Thymus (tissue), 11 donors: ENCODE measurements around the gene SPDYE6. TPM values are rescaled to one million over a fixed set of nuclear protein-coding genes. Genes with fewer than 3 reads are reported as not detected.

Source experiments
- DNase-seq, 9 donors: peaks; one replicate each; pipeline ENCODE4 v3.0.0-alpha.2; 2013; ENCODE audit warnings: low spot score in 9 of 9, low read depth in 6 of 9, missing footprints in 1 of 9
- H3K27ac ChIP-seq, 2 donors: one replicate each; pipeline ENCODE4 v1.5.1; 2013; ENCODE audit warnings: control low read depth in 1 of 2, low read depth in 1 of 2, low read length in 1 of 2, mild to moderate bottlenecking in 1 of 2, moderate library complexity in 1 of 2
- H3K27me3 ChIP-seq, 2 donors: one replicate each; pipeline ENCODE4 v1.5.1; 2013; ENCODE audit warnings: low read length in 1 of 2; ENCODE audit not compliant: control insufficient read depth in 2 of 2, insufficient read depth in 1 of 2
- H3K36me3 ChIP-seq, 2 donors: one replicate each; pipeline ENCODE4 v1.5.1; 2013; ENCODE audit warnings: low read length in 1 of 2, mild to moderate bottlenecking in 1 of 2, moderate library complexity in 1 of 2; ENCODE audit not compliant: control insufficient read depth in 2 of 2, insufficient read depth in 2 of 2
- H3K4me1 ChIP-seq, 2 donors: one replicate each; pipeline ENCODE4 v1.5.1; 2013; ENCODE audit warnings: low read length in 2 of 2; ENCODE audit not compliant: control insufficient read depth in 2 of 2, insufficient read depth in 2 of 2
- H3K4me3 ChIP-seq, 2 donors: one replicate each; pipeline ENCODE4 v1.5.1; 2013; ENCODE audit warnings: low read length in 2 of 2, control low read depth in 1 of 2, mild to moderate bottlenecking in 1 of 2
- H3K9me3 ChIP-seq, 2 donors: one replicate each; pipeline ENCODE4 v1.5.1; 2013; ENCODE audit warnings: low read length in 1 of 2, mild to moderate bottlenecking in 1 of 2; ENCODE audit not compliant: control insufficient read depth in 2 of 2, insufficient read depth in 1 of 2
- WGBS: extraction: QIAGEN DNeasy Blood & Tissue Kit; methylation state at CpG from one replicate; pipeline ENCODE4 v1.1.7; 2013; 5-methylcytosine and 5-hydroxymethylcytosine counted together
- polyA plus RNA-seq: library from polyadenylated mRNA; stranded (reverse); fragments of 200-250 nt; gene quantifications from one replicate; pipeline ENCODE4 v1.2.3, GENCODE V29; 2013
- total RNA-seq: library from RNA; stranded (reverse); fragments of 120-200 nt; gene quantifications from one replicate; pipeline ENCODE4 v1.2.4, GENCODE V29; 2013
- donor health status: healthy.

SPDYE6 gene
- total and polyA plus RNA-seq, 2 donors, result 0.16 TPM; not detected in 1

- peaks cover 0 to 21% of the 10 kb centered on the region in 2 donors for H3K27me3 ChIP-seq
- no peak overlapping the region for H3K27ac ChIP-seq
- no peaks in the 10 kb centered on the region for H3K9me3 ChIP-seq
- H3K4me3 ChIP-seq, result no peak overlapping the region
- no peak for DNase-seq
- H3K36me3 ChIP-seq, result no peaks in the 10 kb centered on the region
- no peaks in the 10 kb centered on the region for H3K4me1 ChIP-seq
- 87% methylated on average over 37 of the region's 37 CpGs for WGBS
Measured at GRCh38 chr7:102320601-102321350, 35.5 kb downstream of the SPDYE6 start.

GRCh38 chr7:102320181-102320580, 36.1 kb downstream of the SPDYE6 start:
- no peaks in the 10 kb centered on the region for H3K4me1 ChIP-seq
- no peaks in the 10 kb centered on the region for H3K36me3 ChIP-seq
- H3K9me3 ChIP-seq, result no peaks in the 10 kb centered on the region
- no peak overlapping the region for H3K4me3 ChIP-seq
- H3K27ac ChIP-seq, result no peak overlapping the region
- DNase-seq, result no peak
- peaks cover 0 to 21% of the 10 kb centered on the region in 2 donors for H3K27me3 ChIP-seq
- WGBS, result 96% methylated on average over 14 of the region's 14 CpGs

GRCh38 chr7:102319671-102320070, 36.6 kb downstream of the SPDYE6 start:
- Histone ChIP-seq H3K4me1 (no peaks in the 10 kb centered on the region), H3K27me3 (peaks cover 0 to 21% of the 10 kb centered on the region in 2 donors), H3K36me3 (no peaks in the 10 kb centered on the region), H3K27ac (no peak overlapping the region), H3K9me3 (no peaks in the 10 kb centered on the region), H3K4me3 (no peak overlapping the region)
- WGBS, result 99% methylated on average over 3 of the region's 3 CpGs
- no peak for DNase-seq

- H3K4me1 ChIP-seq, result no peaks in the 10 kb centered on the region
- H3K4me3 ChIP-seq, result no peak overlapping the region
- H3K36me3 ChIP-seq, result no peaks in the 10 kb centered on the region
- no peak overlapping the region for H3K27ac ChIP-seq
- H3K27me3 ChIP-seq, result peaks cover 0 to 21% of the 10 kb centered on the region in 2 donors
- no peaks in the 10 kb centered on the region for H3K9me3 ChIP-seq
- DNase-seq, result no peak
- WGBS, result 94% methylated on average over 7 of the region's 7 CpGs
Measured at GRCh38 chr7:102318482-102318971, 37.7 kb downstream of the SPDYE6 start.

GRCh38 chr7:102317231-102318059, 38.8 kb downstream of the SPDYE6 start:
- 95% methylated on average over 24 of the region's 24 CpGs for WGBS
- peaks cover 0 to 16% of the 10 kb centered on the region in 2 donors for H3K27me3 ChIP-seq
- no peak for DNase-seq
- no peaks in the 10 kb centered on the region for H3K4me1 ChIP-seq
- no peaks in the 10 kb centered on the region for H3K9me3 ChIP-seq
- H3K4me3 ChIP-seq, result no peak overlapping the region
- H3K27ac ChIP-seq, result no peak overlapping the region
- H3K36me3 ChIP-seq, result no peaks in the 10 kb centered on the region

GRCh38 chr7:102313997-102314780, 42.1 kb downstream of the SPDYE6 start:
- Histone ChIP-seq H3K36me3 (no peaks in the 10 kb centered on the region), H3K9me3 (no peaks in the 10 kb centered on the region), H3K27me3 (no peaks in the 10 kb centered on the region), H3K4me3 (no peak overlapping the region), H3K27ac (no peak overlapping the region), H3K4me1 (no peaks in the 10 kb centered on the region)
- no peak for DNase-seq
- WGBS, result 95% methylated on average over 22 of the region's 22 CpGs

GRCh38 chr7:102312317-102312716, 43.9 kb downstream of the SPDYE6 start:
- no peak overlapping the region for H3K27ac ChIP-seq
- H3K27me3 ChIP-seq, result no peaks in the 10 kb centered on the region
- no peaks in the 10 kb centered on the region for H3K36me3 ChIP-seq
- no peak overlapping the region for H3K4me3 ChIP-seq
- H3K4me1 ChIP-seq, result peaks cover 0 to 6% of the 10 kb centered on the region in 2 donors
- no peak for DNase-seq
- WGBS, result 89% methylated on average over 2 of the region's 2 CpGs
- H3K9me3 ChIP-seq, result peaks cover 0 to 2% of the 10 kb centered on the region in 2 donors

- Histone ChIP-seq H3K36me3 (no peaks in the 10 kb centered on the region), H3K4me3 (no peak overlapping the region), H3K27ac (no peak overlapping the region), H3K9me3 (peaks cover 0 to 2% of the 10 kb centered on the region in 2 donors), H3K4me1 (peaks cover 7 to 22% of the 10 kb centered on the region in 2 donors), H3K27me3 (no peaks in the 10 kb centered on the region)
- DNase-seq, result no peak
- 98% methylated on average over 9 of the region's 9 CpGs for WGBS
Measured at GRCh38 chr7:102310414-102310815, 45.8 kb downstream of the SPDYE6 start.
